ENCODE data around the gene MRC1. TPM values are rescaled to one million over a fixed set of nuclear protein-coding genes. Genes with fewer than 3 reads are reported as not detected.

MRC1 gene
- total RNA-seq, 1 experiment from 2014 or later, result 0.37 TPM

DNA sequence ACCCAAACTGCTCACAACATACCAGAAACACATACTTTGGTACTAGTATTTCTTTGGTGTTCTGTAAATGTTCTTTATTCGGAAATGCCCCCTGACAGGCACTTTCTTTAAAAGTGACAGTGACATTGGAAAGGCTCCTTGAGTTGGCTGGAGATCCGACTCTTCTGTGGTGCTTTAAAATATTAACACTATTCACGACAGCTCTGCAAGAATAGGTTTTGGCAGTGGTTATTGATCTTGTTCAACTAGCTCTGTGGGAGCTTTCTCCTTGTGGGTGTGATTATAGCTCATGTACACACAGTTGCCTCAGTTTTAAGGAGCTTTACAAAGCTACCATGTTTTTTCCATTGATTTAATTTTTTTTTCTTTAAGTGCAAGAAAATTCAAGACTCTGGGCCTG is 112.2 kb downstream of the MRC1 start:
- ATAC-seq, result no peak
- no TSS peak for BruUV-seq (replicated peaks)
- Histone ChIP-seq H3K79me2 (ENCODE audit: insufficient read depth, low read length) (no peaks in the 10 kb centered on the region), H3K4me2 (ENCODE audit: low read length) (no peak overlapping the region), H4K20me1 (ENCODE audit: insufficient read depth) (no peaks in the 10 kb centered on the region), H3K9me3 (ENCODE audit: control insufficient read depth in 1 of 2, insufficient read depth in 1 of 2, low read depth in 1 of 2, low read length in 2 of 2) (no peaks in the 10 kb centered on the region), H3K9me2 (ENCODE audit: insufficient read depth) (0 out of 2 replicates have a peak, but pooled peaks cover under 1% of the 10 kb centered on the region), H3K9ac (ENCODE audit: low read length) (no peak overlapping the region), H3K4me3 (replicated peaks in 1 of 2; ENCODE audit: low read depth in 1 of 2, low read length in 2 of 2) (no peak overlapping the region), H3K4me1 (ENCODE audit: control insufficient read depth in 1 of 2, insufficient read depth in 2 of 2, low read length in 2 of 2) (no peaks in the 10 kb centered on the region), H2AFZ (ENCODE audit: low read depth, low read length, poor library complexity, severe bottlenecking) (no peak overlapping the region), H3K27me3 (ENCODE audit: insufficient read depth, low read length) (no peaks in the 10 kb centered on the region), H3K36me3 (ENCODE audit: control insufficient read depth in 1 of 2, insufficient read depth in 2 of 2, low read length in 2 of 2) (no peaks in the 10 kb centered on the region), H3K27ac (ENCODE audit: low read depth, low read length) (no peak overlapping the region)
- TF ChIP-seq POLR2AphosphoS5 (IDR thresholded peaks at IDR 0.05; ENCODE audit: low read depth, low read length), result no peak
- TF ChIP-seq, protein P1, sequence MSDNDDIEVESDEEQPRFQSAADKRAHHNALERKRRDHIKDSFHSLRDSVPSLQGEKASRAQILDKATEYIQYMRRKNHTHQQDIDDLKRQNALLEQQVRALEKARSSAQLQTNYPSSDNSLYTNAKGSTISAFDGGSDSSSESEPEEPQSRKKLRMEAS (IDR thresholded peaks at IDR 0.05), result no peak
- no peak for TF ChIP-seq EZH2phosphoT487 (IDR thresholded peaks at IDR 0.05; ENCODE audit: borderline replicate concordance)
- no peak for TF ChIP-seq POLR2A (IDR thresholded peaks at IDR 0.05; ENCODE audit: borderline replicate concordance, extremely low read depth, insufficient read depth, insufficient read length)
- TF ChIP-seq SRF (IDR thresholded peaks at IDR 0.05; ENCODE audit: low read depth), result no peak
- no peak for TF ChIP-seq FOSL1 (IDR thresholded peaks at IDR 0.05; ENCODE audit: low read depth)
- no peak for TF ChIP-seq EGR1 (IDR thresholded peaks at IDR 0.05; ENCODE audit: low read depth)
- no peak for TF ChIP-seq ZNF274 (IDR thresholded peaks at IDR 0.05; ENCODE audit: low read depth, low read length)
- TF ChIP-seq CBX3 (IDR thresholded peaks at IDR 0.05; ENCODE audit: low read depth), result no peak
- TF ChIP-seq SP1 (IDR thresholded peaks at IDR 0.05; ENCODE audit: low read depth), result no peak
- no peak for TF ChIP-seq EZH2 (IDR thresholded peaks at IDR 0.05)
- ChIA-PET CTCF (interaction anchor here (1.8 kb wide), 1 partner anchor 11 kb away, joined by 4 read pairs; no protein-coding TSS in a partner anchor), RAD21 (ENCODE audit: low non-redundant PET in 1 of 2, low total read pairs in 2 of 2, uncharacterized antibody in 2 of 2, unreplicated experiment in 2 of 2) (no interaction called here), POLR2A (no interaction called here)
- DNase-seq (ENCODE audit: low read depth, low spot score), result no peak
- intact Hi-C loops (cut with micrococcal nuclease), result no loop called here

- Histone ChIP-seq H3K27ac (ENCODE audit: low read depth, low read length) (no peak overlapping the region), H3K4me1 (ENCODE audit: control insufficient read depth in 1 of 2, insufficient read depth in 2 of 2, low read length in 2 of 2) (no peaks in the 10 kb centered on the region), H3K9me3 (ENCODE audit: control insufficient read depth in 1 of 2, insufficient read depth in 1 of 2, low read depth in 1 of 2, low read length in 2 of 2) (no peaks in the 10 kb centered on the region), H3K79me2 (ENCODE audit: insufficient read depth, low read length) (no peaks in the 10 kb centered on the region), H4K20me1 (ENCODE audit: insufficient read depth) (no peaks in the 10 kb centered on the region), H3K27me3 (ENCODE audit: insufficient read depth, low read length) (no peaks in the 10 kb centered on the region), H3K9ac (ENCODE audit: low read length) (no peak overlapping the region), H2AFZ (ENCODE audit: low read depth, low read length, poor library complexity, severe bottlenecking) (no peak overlapping the region), H3K4me2 (ENCODE audit: low read length) (no peak overlapping the region), H3K9me2 (ENCODE audit: insufficient read depth) (0 out of 2 replicates have a peak, but pooled peaks cover 3% of the 10 kb centered on the region), H3K36me3 (ENCODE audit: control insufficient read depth in 1 of 2, insufficient read depth in 2 of 2, low read length in 2 of 2) (no peaks in the 10 kb centered on the region), H3K4me3 (replicated peaks in 1 of 2; ENCODE audit: low read depth in 1 of 2, low read length in 2 of 2) (no peak overlapping the region)
- DNase-seq (ENCODE audit: low read depth, low spot score) (no peak), ATAC-seq (no peak)
- BruUV-seq (replicated peaks), result no TSS peak
- ChIA-PET POLR2A (no interaction called here), CTCF (no interaction called here), RAD21 (ENCODE audit: low non-redundant PET in 1 of 2, low total read pairs in 2 of 2, uncharacterized antibody in 2 of 2, unreplicated experiment in 2 of 2) (no interaction called here)
- TF ChIP-seq, protein P2, sequence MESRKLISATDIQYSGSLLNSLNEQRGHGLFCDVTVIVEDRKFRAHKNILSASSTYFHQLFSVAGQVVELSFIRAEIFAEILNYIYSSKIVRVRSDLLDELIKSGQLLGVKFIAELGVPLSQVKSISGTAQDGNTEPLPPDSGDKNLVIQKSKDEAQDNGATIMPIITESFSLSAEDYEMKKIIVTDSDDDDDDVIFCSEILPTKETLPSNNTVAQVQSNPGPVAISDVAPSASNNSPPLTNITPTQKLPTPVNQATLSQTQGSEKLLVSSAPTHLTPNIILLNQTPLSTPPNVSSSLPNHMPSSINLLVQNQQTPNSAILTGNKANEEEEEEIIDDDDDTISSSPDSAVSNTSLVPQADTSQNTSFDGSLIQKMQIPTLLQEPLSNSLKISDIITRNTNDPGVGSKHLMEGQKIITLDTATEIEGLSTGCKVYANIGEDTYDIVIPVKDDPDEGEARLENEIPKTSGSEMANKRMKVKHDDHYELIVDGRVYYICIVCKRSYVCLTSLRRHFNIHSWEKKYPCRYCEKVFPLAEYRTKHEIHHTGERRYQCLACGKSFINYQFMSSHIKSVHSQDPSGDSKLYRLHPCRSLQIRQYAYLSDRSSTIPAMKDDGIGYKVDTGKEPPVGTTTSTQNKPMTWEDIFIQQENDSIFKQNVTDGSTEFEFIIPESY (IDR thresholded peaks at IDR 0.05; ENCODE audit: extremely low read depth, insufficient replicate concordance, low read length), result no peak
- TF ChIP-seq, protein P1 (IDR thresholded peaks at IDR 0.05), result 0 out of 2 replicates have a peak, but pooled peaks have one; percentile 13
- TF ChIP-seq JUND (IDR thresholded peaks at IDR 0.05) (peak; percentile 23; the same call in 1 of the 2 replicates), YY1 (IDR thresholded peaks at IDR 0.05; ENCODE audit: extremely low read depth, insufficient replicate concordance, low read depth, low read length) (no peak), SRF (IDR thresholded peaks at IDR 0.05; ENCODE audit: low read depth) (no peak), SP1 (IDR thresholded peaks at IDR 0.05; ENCODE audit: low read depth) (no peak), CEBPB (IDR thresholded peaks at IDR 0.05; ENCODE audit: low read depth) (no peak)
- intact Hi-C loops (cut with micrococcal nuclease), result no loop called here
These were observed 114.6 kb downstream of the MRC1 start for GRCh38 chr10:17923728-17924127.

Data from HCT116 (cell line).